CD4-positive, alpha-beta T cell (primary cell): Measurements from ENCODE around the gene RAB31. TPM values are rescaled to one million over a fixed set of nuclear protein-coding genes. Genes with fewer than 3 reads are reported as not detected.

Experiments
- ATAC-seq: fragments of 200-7000 bp; cut with Tn5 transposase; one replicate; pipeline ENCODE4 v1.10.0; 2022; ENCODE audit warnings: mild to moderate bottlenecking; ENCODE audit not compliant: poor library complexity
- CTCF ChIA-PET: fragments of 350-600 bp; sonication (Branson Sonifier 250); formaldehyde crosslinking; loops from one replicate; lab custom pipeline; 2021; ENCODE audit warnings: antibody characterized with exemption, inconsistent platforms; lab: Charles Lee
- POLR2A ChIA-PET: fragments of 350-600 bp; sonication (Branson Sonifier 250); formaldehyde crosslinking; loops from one replicate; lab custom pipeline; 2021; ENCODE audit warnings: antibody characterized with exemption, inconsistent platforms; lab: Charles Lee
- DNase-seq, 14 experiments: peaks; one replicate each; pipeline ENCODE4 v3.0.0-alpha.2; 2013 to 2020; ENCODE audit warnings: mixed read lengths in 2 of 14
- H3K27ac ChIP-seq, 2 donors: one replicate each; pipeline versions ENCODE4 v1.5.1 to v1.7.0; 2013; ENCODE audit warnings: low read length in 2 of 2, low read depth in 1 of 2, mild to moderate bottlenecking in 1 of 2
- H3K27me3 ChIP-seq, 2 experiments: 1 replicate in 1 of 2; 2 replicates in 1 of 2; pipeline versions ENCODE4 v1.6.1 to v1.7.0; 2013; ENCODE audit warnings: low read length in 2 of 2, control low read depth in 1 of 2, mild to moderate bottlenecking in 1 of 2, moderate library complexity in 1 of 2; ENCODE audit not compliant: insufficient read depth in 2 of 2, control insufficient read depth in 1 of 2
- H3K36me3 ChIP-seq: one replicate; pipeline ENCODE4 v1.6.1; 2013; ENCODE audit warnings: low read length, control low read depth; ENCODE audit not compliant: insufficient read depth
- H3K4me1 ChIP-seq: one replicate; pipeline ENCODE4 v1.6.1; 2013; ENCODE audit warnings: low read length, control low read depth; ENCODE audit not compliant: insufficient read depth
- H3K4me3 ChIP-seq: one replicate; pipeline ENCODE4 v1.5.1; 2013; ENCODE audit warnings: mild to moderate bottlenecking, low read length, moderate library complexity
- H3K9me3 ChIP-seq, 2 experiments: 1 replicate in 1 of 2; 2 replicates in 1 of 2; pipeline versions ENCODE4 v1.6.1 to v1.7.0; 2013; ENCODE audit warnings: low read length in 2 of 2, mild to moderate bottlenecking in 2 of 2, control low read depth in 1 of 2, moderate library complexity in 1 of 2; ENCODE audit not compliant: control insufficient read depth in 1 of 2, insufficient read depth in 1 of 2
- H3K27ac Mint-ChIP-seq: one replicate; pipeline ENCODE4 v1.8.0; 2020; ENCODE audit warnings: mixed read lengths
- H3K27me3 Mint-ChIP-seq: one replicate; pipeline ENCODE4 v1.8.0; 2021; ENCODE audit warnings: mixed read lengths
- H3K36me3 Mint-ChIP-seq: one replicate; pipeline ENCODE4 v1.8.0; 2021; ENCODE audit warnings: low read depth, mixed read lengths
- H3K4me1 Mint-ChIP-seq: one replicate; pipeline ENCODE4 v1.8.0; 2021; ENCODE audit warnings: low read depth, mixed read lengths
- H3K4me3 Mint-ChIP-seq: one replicate; pipeline ENCODE4 v1.8.0; 2020; ENCODE audit warnings: mild to moderate bottlenecking, mixed read lengths
- H3K9me3 Mint-ChIP-seq: one replicate; pipeline ENCODE4 v1.8.0; 2020; ENCODE audit warnings: mixed read lengths
- CTCF ChIP-seq: fragments of 200-600 bp; IDR thresholded peaks from one replicate; pipeline ENCODE4 v1.8.0; 2022; ENCODE audit warnings: antibody characterized with exemption, mild to moderate bottlenecking
- intact Hi-C, 2 experiments: fragments of 100-400 bp; cut with DNase I in 1 of 2; cut with micrococcal nuclease in 1 of 2; formaldehyde crosslinking; loops; one replicate each; pipeline versions ENCODE4 v1.15.1 to v1.9.0; 2023 to 2025; cut with DNase I, micrococcal nuclease
- total RNA-seq, 174 experiments: library from RNA in 2 of 174; stranded (reverse) in 2 of 174; gene quantifications; one replicate each; pipeline ENCODE4 v1.2.3 and lab custom pipeline; 2021 to 2026

Gene RAB31
- total RNA-seq, 2 experiments from 2014 or later, result 1.1 to 1.3 TPM

DNA sequence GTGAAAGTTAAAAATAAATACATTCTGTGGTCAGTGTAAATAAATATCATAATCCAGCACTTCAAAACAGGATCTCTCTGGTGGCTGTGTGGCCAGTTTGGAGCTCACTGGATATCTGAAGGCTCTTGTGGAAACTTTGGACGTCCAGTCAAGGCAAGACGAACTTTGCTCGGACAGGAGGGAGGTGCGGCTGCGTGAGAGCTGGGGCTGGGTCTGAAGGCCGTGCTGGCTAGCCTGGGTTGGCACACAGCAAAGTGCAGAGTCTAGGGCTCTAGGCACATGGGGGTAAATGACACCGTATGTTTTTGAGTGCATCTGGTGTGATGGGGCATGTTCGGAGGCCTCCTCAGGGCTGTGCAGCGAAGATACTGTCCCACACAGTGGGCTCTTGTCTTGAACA lies 98.8 kb downstream of the RAB31 start:
- no peak for DNase-seq
- no peaks in the 10 kb centered on the region for H3K36me3 Mint-ChIP-seq
- H3K27me3 Mint-ChIP-seq, result peaks cover 10% of the 10 kb centered on the region
- Histone ChIP-seq H3K36me3 (no peaks in the 10 kb centered on the region), H3K27me3 (peaks cover 0 to 3% of the 10 kb centered on the region in 2 experiments), H3K4me3 (no peak overlapping the region), H3K4me1 (no peaks in the 10 kb centered on the region), H3K9me3 (no peaks in the 10 kb centered on the region), H3K27ac (no peak overlapping the region)
- CTCF ChIA-PET, result no interaction called here
- POLR2A ChIA-PET, result no interaction called here
- no peaks in the 10 kb centered on the region for H3K4me1 Mint-ChIP-seq
- no peaks in the 10 kb centered on the region for H3K9me3 Mint-ChIP-seq
- ATAC-seq, result no peak
- no peak overlapping the region for H3K27ac Mint-ChIP-seq
- no peak overlapping the region for H3K4me3 Mint-ChIP-seq
- TF ChIP-seq CTCF, result no peak
- intact Hi-C loops, result no loop called here

DNA sequence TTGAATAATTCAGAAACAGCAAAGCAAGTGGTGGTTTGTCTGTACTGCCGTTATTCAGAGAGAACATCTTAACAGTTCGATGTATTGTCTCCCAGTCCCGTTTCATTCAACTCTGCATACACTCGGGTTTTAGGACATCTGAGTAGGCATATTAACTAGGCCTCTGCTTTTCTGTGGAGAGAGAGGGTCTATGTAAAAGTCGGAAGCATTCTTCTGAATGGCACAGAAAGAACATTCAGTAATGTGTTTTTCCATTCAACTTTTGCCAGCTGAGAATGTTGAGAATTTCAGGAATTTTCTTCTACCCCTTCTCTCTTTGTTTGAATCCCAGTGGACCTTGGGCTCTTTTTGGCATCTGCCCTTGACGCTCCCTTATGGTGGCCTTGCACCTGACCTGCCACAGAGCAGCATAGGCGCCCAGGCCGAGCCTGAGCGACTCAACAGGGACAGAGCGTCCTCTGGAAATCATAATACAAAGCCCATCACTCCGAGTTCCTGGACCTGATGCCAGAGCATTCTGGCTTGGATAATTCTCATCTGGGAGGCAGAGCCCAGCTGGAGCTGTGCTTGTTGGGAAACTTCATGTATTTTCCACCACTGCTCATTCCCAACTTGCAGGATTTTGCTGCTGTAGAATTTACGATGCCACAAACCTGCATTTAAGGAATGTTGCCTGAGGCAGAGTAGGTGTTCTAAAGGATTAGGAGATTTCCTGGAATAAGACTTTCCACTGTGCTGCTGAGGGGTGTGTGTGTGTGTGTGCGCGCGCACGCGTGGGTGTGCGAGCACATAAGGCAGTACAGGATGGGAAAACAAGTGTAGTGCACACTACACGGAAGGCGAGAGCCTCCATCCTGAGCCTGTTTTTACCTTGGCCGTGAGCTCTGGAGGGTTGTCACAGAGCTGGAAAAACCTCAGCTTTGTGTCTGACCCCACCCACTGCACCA lies 100.5 kb downstream of the RAB31 start:
- Mint-ChIP-seq H3K4me3 (no peak overlapping the region), H3K27me3 (peaks cover 4% of the 10 kb centered on the region), H3K4me1 (no peaks in the 10 kb centered on the region), H3K9me3 (no peaks in the 10 kb centered on the region), H3K27ac (no peak overlapping the region), H3K36me3 (no peaks in the 10 kb centered on the region)
- ChIA-PET CTCF (no interaction called here), POLR2A (no interaction called here)
- Histone ChIP-seq H3K27me3 (peaks cover 0 to 3% of the 10 kb centered on the region in 2 experiments), H3K9me3 (no peaks in the 10 kb centered on the region), H3K27ac (no peak overlapping the region), H3K4me3 (no peak overlapping the region), H3K4me1 (no peaks in the 10 kb centered on the region), H3K36me3 (no peaks in the 10 kb centered on the region)
- DNase-seq (no peak), ATAC-seq (no peak)
- intact Hi-C loops, result no loop called here
- TF ChIP-seq CTCF, result no peak

DNA sequence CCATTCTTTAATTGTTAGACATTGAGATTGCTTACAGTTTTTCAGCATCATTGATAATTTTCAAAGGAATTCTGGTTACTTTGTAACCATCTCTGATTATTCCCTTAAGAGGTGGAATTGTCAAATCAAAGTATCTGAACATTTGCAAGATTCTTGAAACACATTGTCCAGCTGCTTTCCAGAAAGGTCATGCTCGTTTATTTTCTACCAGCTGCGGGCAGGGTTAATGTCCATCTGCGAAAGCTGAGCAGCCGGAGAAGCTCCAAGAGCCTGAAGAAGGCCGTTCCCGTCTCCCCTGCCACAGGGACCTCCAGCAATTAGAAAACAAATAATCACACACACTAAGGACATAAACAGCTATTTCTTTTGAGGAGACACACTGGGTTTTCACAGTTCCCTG lies 101.6 kb downstream of the RAB31 start:
- Histone ChIP-seq H3K27me3 (peaks cover 0 to 1% of the 10 kb centered on the region in 2 experiments), H3K9me3 (no peaks in the 10 kb centered on the region), H3K27ac (no peak overlapping the region), H3K36me3 (no peaks in the 10 kb centered on the region), H3K4me3 (no peak overlapping the region), H3K4me1 (no peaks in the 10 kb centered on the region)
- ChIA-PET CTCF (no interaction called here), POLR2A (no interaction called here)
- no peaks in the 10 kb centered on the region for H3K9me3 Mint-ChIP-seq
- H3K27me3 Mint-ChIP-seq, result peaks cover 4% of the 10 kb centered on the region
- no peaks in the 10 kb centered on the region for H3K4me1 Mint-ChIP-seq
- no peak overlapping the region for H3K27ac Mint-ChIP-seq
- ATAC-seq (no peak), DNase-seq (no peak)
- no peaks in the 10 kb centered on the region for H3K36me3 Mint-ChIP-seq
- intact Hi-C loops, result no loop called here
- H3K4me3 Mint-ChIP-seq, result no peak overlapping the region
- no peak for TF ChIP-seq CTCF
